Keratinocyte (primary cell): Measurements from ENCODE around the gene IGFBP3. TPM values are rescaled to one million over a fixed set of nuclear protein-coding genes. Genes with fewer than 3 reads are reported as not detected.

ENCODE experiments used
- DNase-seq: peaks from one replicate; pipeline ENCODE4 v3.0.0-alpha.2; 2011; ENCODE audit warnings: low read depth, missing footprints, low spot score
- FAIRE-seq: peaks from 2 replicates; lab custom pipeline; 2011; peaks lifted over from hg19 to GRCh38; lab: Jason Lieb, UNC
- H2AFZ ChIP-seq: 2 replicates; pipeline ENCODE4 v1.6.0; 2012; ENCODE audit warnings: low read length, control low read depth, inconsistent platforms; ENCODE audit not compliant: control insufficient read depth
- H3K27ac ChIP-seq: 2 replicates; pipeline ENCODE4 v1.5.1; 2011; ENCODE audit warnings: low read length; ENCODE audit not compliant: control insufficient read depth, insufficient read depth
- H3K27me3 ChIP-seq: 3 replicates; pipeline ENCODE4 v1.6.0; 2011; ENCODE audit warnings: low read length; ENCODE audit not compliant: control insufficient read depth, insufficient read depth; ENCODE audit errors: extremely low read depth
- H3K36me3 ChIP-seq, 2 experiments: 2 replicates in 1 of 2; 3 replicates in 1 of 2; pipeline ENCODE4 v1.5.1; 2011; ENCODE audit warnings: low read length in 2 of 2, mild to moderate bottlenecking in 1 of 2; ENCODE audit not compliant: control insufficient read depth in 2 of 2, insufficient read depth in 2 of 2; ENCODE audit errors: extremely low read depth in 1 of 2
- H3K4me1 ChIP-seq: 3 replicates; pipeline ENCODE4 v1.5.1; 2011; ENCODE audit warnings: low read length; ENCODE audit not compliant: control insufficient read depth, insufficient read depth; ENCODE audit errors: extremely low read depth
- H3K4me2 ChIP-seq: 3 replicates; pipeline ENCODE4 v1.6.0; 2011; ENCODE audit warnings: low read depth, low read length; ENCODE audit not compliant: control insufficient read depth, insufficient read depth; ENCODE audit errors: extremely low read depth
- H3K4me3 ChIP-seq, 3 experiments: fragments of 200-600 bp in 1 of 3; sonication (generic) in 1 of 3; 2 replicates in 2 of 3; 3 replicates in 1 of 3; pipeline ENCODE4 v1.5.1; 2011 to 2016; ENCODE audit warnings: low read length in 3 of 3, mild to moderate bottlenecking in 3 of 3, control low read depth in 2 of 3, inconsistent platforms in 1 of 3, low read depth in 1 of 3, mixed read lengths in 1 of 3, mixed run types in 1 of 3, moderate library complexity in 1 of 3; ENCODE audit not compliant: control insufficient read depth in 2 of 3, insufficient read depth in 2 of 3; ENCODE audit errors: extremely low read depth in 1 of 3
- H3K79me2 ChIP-seq: 2 replicates; pipeline ENCODE4 v1.6.0; 2012; ENCODE audit warnings: low read length; ENCODE audit not compliant: control insufficient read depth, insufficient read depth
- H3K9ac ChIP-seq: 3 replicates; pipeline ENCODE4 v1.6.0; 2011; ENCODE audit warnings: low read length; ENCODE audit not compliant: control insufficient read depth, insufficient read depth; ENCODE audit errors: extremely low read depth
- H3K9me1 ChIP-seq: 3 replicates; pipeline ENCODE4 v1.6.0; 2011; ENCODE audit warnings: low read length; ENCODE audit not compliant: control insufficient read depth, insufficient read depth; ENCODE audit errors: extremely low read depth
- H3K9me3 ChIP-seq: 2 replicates; pipeline ENCODE4 v1.5.1; 2012; ENCODE audit warnings: low read depth, low read length; ENCODE audit not compliant: control insufficient read depth
- H4K20me1 ChIP-seq: 3 replicates; pipeline ENCODE4 v1.6.0; 2011; ENCODE audit warnings: low read length; ENCODE audit not compliant: control insufficient read depth, insufficient read depth; ENCODE audit errors: extremely low read depth
- EZH2 ChIP-seq: IDR thresholded peaks from one replicate; pipeline ENCODE4 v1.6.1; 2012; ENCODE audit warnings: inconsistent platforms, mild to moderate bottlenecking, low read length, moderate library complexity
- dilution Hi-C: fragments of 300-500 bp; cut with MboI; formaldehyde crosslinking; loops from one replicate; pipeline ENCODE4 v1.7.0; 2020; ENCODE audit warnings: low sequenced_read_pairs; ENCODE audit not compliant: extremely low pct_ligation_motif_present
- polyA plus RNA-seq, 5 experiments: library from polyadenylated mRNA; depleted of rRNA in 3 of 5; stranded (reverse) in 3 of 5; stranded (forward) in 1 of 5; unstranded in 1 of 5; fragments of >200 nt; gene quantifications; 1 replicate in 1 of 5; 2 replicates in 3 of 5; 3 replicates in 1 of 5; pipeline versions ENCODE4 v1.2.1 to v1.2.3, GENCODE V29; 2011 to 2012; ENCODE audit warnings: missing spikeins in 2 of 5, low read depth in 1 of 5, low replicate concordance in 1 of 5
- TF ChIP-seq, protein P1 (sequence below), 3 experiments: IDR thresholded peaks in 1 of 3; conservative IDR thresholded peaks in 1 of 3; optimal IDR thresholded peaks in 1 of 3; 2 replicates in 2 of 3; 3 replicates in 1 of 3; pipeline versions ENCODE3 to v1.5.1; 2011; ENCODE audit warnings: low read length in 3 of 3, mild to moderate bottlenecking in 3 of 3, moderate library complexity in 2 of 3, control low read depth in 1 of 3, inconsistent platforms in 1 of 3; ENCODE audit not compliant: insufficient read depth in 2 of 3; ENCODE audit errors: extremely low read depth in 1 of 3

Gene IGFBP3
- polyA plus RNA-seq, 1 donor (not counting 4 experiments of a cell fraction or from before 2014, with no cell fraction given) = 14.0 TPM

DNA sequence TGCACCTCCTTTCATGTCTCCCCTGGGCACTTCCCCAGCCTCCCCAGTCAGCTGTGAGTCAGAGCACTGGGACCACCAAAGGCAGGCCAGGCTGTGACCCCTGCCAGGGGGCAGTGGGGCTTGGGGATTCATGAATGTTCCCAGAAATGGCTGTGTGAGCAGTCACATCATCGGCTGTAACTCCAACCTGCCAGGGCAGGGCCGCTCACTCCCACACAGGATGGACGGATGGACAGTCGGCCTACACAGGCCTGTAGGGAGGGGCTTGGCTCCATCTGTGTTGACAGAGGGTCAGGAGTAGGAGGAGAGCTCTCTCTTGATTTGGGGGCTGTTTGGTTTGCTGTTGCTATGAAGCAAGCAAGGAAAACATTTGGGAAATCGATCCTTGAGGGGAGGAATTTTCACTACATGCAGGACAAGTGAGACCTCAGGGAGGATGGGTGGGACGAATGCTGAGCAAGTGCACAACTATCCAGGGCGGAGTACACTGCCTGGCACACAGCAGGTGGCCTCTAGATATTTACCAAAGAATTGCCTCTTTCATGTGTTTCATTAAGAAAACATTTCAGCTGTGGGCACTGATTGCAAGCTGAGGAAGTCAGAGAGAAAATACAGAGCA is 35.7 kb downstream of the IGFBP3 start:
- DNase-seq (no peak), FAIRE-seq (no peak)
- H3K4me2 ChIP-seq = no peak overlapping the region

DNA sequence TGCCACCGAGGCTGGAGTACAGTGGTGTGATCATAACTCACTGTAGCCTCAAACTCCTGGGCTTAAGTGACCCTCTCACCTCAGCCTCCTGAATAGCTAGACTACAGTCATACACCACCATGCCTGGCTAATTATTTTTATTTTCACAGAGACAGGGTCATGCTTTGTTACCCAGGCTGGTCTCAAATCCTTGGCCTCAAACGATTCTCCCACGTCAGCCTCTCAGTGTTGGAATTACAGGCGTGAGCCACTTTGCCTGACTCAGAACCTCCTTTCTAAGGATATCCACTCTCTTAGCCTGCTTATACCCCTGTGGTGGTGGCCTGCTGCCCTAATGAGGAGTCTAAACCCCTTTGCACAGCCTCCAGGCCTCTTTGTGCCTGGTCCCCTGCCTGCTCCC is 36.9 kb downstream of the IGFBP3 start:
- Histone ChIP-seq H3K4me1 (peaks cover 5% of the 10 kb centered on the region), H3K36me3 (no peaks in the 10 kb centered on the region), H3K27ac (no peak overlapping the region), H3K27me3 (peaks cover 10% of the 10 kb centered on the region), H3K4me2 (no peak overlapping the region), H3K79me2 (no peaks in the 10 kb centered on the region), H3K4me3 (no peak overlapping the region), H3K9me3 (no peaks in the 10 kb centered on the region), H2AFZ (no peak overlapping the region), H4K20me1 (no peaks in the 10 kb centered on the region), H3K9me1 (no peaks in the 10 kb centered on the region), H3K9ac (no peak overlapping the region)
- dilution Hi-C loops = no loop called here
- DNase-seq (no peak), FAIRE-seq (no peak)
- TF ChIP-seq, protein P1, sequence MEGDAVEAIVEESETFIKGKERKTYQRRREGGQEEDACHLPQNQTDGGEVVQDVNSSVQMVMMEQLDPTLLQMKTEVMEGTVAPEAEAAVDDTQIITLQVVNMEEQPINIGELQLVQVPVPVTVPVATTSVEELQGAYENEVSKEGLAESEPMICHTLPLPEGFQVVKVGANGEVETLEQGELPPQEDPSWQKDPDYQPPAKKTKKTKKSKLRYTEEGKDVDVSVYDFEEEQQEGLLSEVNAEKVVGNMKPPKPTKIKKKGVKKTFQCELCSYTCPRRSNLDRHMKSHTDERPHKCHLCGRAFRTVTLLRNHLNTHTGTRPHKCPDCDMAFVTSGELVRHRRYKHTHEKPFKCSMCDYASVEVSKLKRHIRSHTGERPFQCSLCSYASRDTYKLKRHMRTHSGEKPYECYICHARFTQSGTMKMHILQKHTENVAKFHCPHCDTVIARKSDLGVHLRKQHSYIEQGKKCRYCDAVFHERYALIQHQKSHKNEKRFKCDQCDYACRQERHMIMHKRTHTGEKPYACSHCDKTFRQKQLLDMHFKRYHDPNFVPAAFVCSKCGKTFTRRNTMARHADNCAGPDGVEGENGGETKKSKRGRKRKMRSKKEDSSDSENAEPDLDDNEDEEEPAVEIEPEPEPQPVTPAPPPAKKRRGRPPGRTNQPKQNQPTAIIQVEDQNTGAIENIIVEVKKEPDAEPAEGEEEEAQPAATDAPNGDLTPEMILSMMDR (optimal IDR thresholded peaks at IDR 0.05 in 1 of 3, IDR thresholded peaks at IDR 0.05 in 1 of 3, conservative IDR thresholded peaks at IDR 0.05 in 1 of 3; ENCODE audit: extremely low read depth in 1 of 3, insufficient read depth in 2 of 3, low read length in 3 of 3) = no peak
- no peak for TF ChIP-seq EZH2

More for the DNA sequence above, 35.7 kb downstream of the IGFBP3 start:
- Histone ChIP-seq H3K79me2 (no peaks in the 10 kb centered on the region), H3K36me3 (no peaks in the 10 kb centered on the region), H3K9ac (no peak overlapping the region), H3K9me3 (no peaks in the 10 kb centered on the region), H3K4me3 (no peak overlapping the region), H3K27ac (no peak overlapping the region), H3K4me1 (peaks cover 5% of the 10 kb centered on the region), H4K20me1 (no peaks in the 10 kb centered on the region), H2AFZ (no peak overlapping the region), H3K9me1 (no peaks in the 10 kb centered on the region), H3K27me3 (peaks cover 18% of the 10 kb centered on the region)
- no peak for TF ChIP-seq EZH2
- TF ChIP-seq, protein P1 (optimal IDR thresholded peaks at IDR 0.05 in 1 of 3, IDR thresholded peaks at IDR 0.05 in 1 of 3, conservative IDR thresholded peaks at IDR 0.05 in 1 of 3; ENCODE audit: extremely low read depth in 1 of 3, insufficient read depth in 2 of 3, low read length in 3 of 3) = no peak
- dilution Hi-C loops = no loop called here
